ENCODE measurements around the gene ARHGEF6. TPM values are rescaled to one million over a fixed set of nuclear protein-coding genes. Genes with fewer than 3 reads are reported as not detected.

ARHGEF6 gene, protein sequence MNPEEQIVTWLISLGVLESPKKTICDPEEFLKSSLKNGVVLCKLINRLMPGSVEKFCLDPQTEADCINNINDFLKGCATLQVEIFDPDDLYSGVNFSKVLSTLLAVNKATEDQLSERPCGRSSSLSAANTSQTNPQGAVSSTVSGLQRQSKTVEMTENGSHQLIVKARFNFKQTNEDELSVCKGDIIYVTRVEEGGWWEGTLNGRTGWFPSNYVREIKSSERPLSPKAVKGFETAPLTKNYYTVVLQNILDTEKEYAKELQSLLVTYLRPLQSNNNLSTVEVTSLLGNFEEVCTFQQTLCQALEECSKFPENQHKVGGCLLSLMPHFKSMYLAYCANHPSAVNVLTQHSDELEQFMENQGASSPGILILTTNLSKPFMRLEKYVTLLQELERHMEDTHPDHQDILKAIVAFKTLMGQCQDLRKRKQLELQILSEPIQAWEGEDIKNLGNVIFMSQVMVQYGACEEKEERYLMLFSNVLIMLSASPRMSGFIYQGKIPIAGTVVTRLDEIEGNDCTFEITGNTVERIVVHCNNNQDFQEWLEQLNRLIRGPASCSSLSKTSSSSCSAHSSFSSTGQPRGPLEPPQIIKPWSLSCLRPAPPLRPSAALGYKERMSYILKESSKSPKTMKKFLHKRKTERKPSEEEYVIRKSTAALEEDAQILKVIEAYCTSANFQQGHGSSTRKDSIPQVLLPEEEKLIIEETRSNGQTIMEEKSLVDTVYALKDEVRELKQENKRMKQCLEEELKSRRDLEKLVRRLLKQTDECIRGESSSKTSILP
- 9.9 and 14.2 TPM in 2 replicates for total RNA-seq

DNA sequence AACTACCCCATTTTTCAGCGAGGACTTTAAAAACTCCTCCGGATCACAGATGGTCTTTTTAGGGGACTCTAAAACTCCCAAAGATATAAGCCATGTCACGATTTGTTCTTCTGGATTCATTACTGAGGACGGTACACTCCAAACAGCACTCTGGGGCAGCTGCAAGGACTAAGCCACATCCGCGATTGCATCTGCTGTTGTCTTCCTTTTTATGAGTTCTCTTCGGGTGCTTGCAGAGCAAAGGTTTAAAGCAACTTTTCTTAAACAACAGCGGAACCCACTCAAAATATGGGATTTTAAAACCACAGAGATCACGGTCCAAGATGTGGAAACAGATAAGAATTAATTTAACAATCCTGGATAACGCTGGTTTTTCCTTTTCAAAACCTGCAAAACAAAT lies at the start of gene ARHGEF6:
Gene ARHGEF6 (minus strand): TSS at position 170 of the 400 bp plus-strand sequence. CDS start 50 bp downstream, at position 120.

GRCh38 chrX:136647677-136648360 lies 132.9 kb downstream of the ARHGEF6 start, which contains the start of gene CD40LG:
Gene CD40LG, plus strand, starts transcription at chrX:136648158. Its CDS starts 91 bp downstream, at chrX:136648249.

Other genes with a start within 250 kb of the ARHGEF6 start
- gene VGLL1, start 248.7 kb downstream of the ARHGEF6 start, total RNA-seq: not detected in 2 replicates
- not detected in 2 replicates for gene CD40LG, start 132.8 kb downstream of the ARHGEF6 start, total RNA-seq
- gene RBMX, start 99.8 kb upstream of the ARHGEF6 start, total RNA-seq: 132 and 134 TPM in 2 replicates

Data from aortic smooth muscle cell (primary cell).